GM12878 (cell line): ENCODE data around the gene VNN1.

Experiments used
- CTCF ChIP-seq, 3 experiments: IDR thresholded peaks in 2 of 3; conservative IDR thresholded peaks in 1 of 3; 2 replicates each; pipeline ENCODE4 v1.5.1; 2011; ENCODE audit warnings: low read depth in 3 of 3, low read length in 3 of 3, mild to moderate bottlenecking in 3 of 3, control low read depth in 2 of 3, moderate library complexity in 2 of 3, inconsistent platforms in 1 of 3, mixed read lengths in 1 of 3; ENCODE audit not compliant: control insufficient read depth in 2 of 3, insufficient read depth in 1 of 3; ENCODE audit errors: extremely low read depth in 1 of 3
- EZH2 ChIP-seq: IDR thresholded peaks from 2 replicates; pipeline ENCODE4 v1.6.1; 2012; ENCODE audit warnings: low read depth, mild to moderate bottlenecking, control low read depth, inconsistent platforms, low read length, borderline replicate concordance; ENCODE audit not compliant: control insufficient read depth
- NFYB ChIP-seq: IDR thresholded peaks from 2 replicates; pipeline ENCODE4 v1.6.1; 2011; ENCODE audit warnings: low read depth, mild to moderate bottlenecking, low read length, improper control_type of control experiment, moderate library complexity; ENCODE audit not compliant: insufficient read depth
- NR2C1 ChIP-seq: fragments of 450-650 bp; IDR thresholded peaks from 2 replicates; pipeline ENCODE4 v1.6.1; 2017; ENCODE audit warnings: antibody characterized with exemption, mild to moderate bottlenecking, moderate library complexity
- POLR2A ChIP-seq: IDR thresholded peaks from 2 replicates; pipeline ENCODE4 v1.6.1; 2011; ENCODE audit warnings: low read depth, mild to moderate bottlenecking, low read length
- RFX5 ChIP-seq: IDR thresholded peaks from 2 replicates; pipeline ENCODE4 v1.6.1; 2011; ENCODE audit warnings: low read depth, low read length, improper control_type of control experiment
- SMC3 ChIP-seq: IDR thresholded peaks from 2 replicates; pipeline ENCODE4 v1.6.1; 2011; ENCODE audit warnings: low read length, improper control_type of control experiment, borderline replicate concordance
- YY1 ChIP-seq: IDR thresholded peaks from 2 replicates; pipeline ENCODE4 v1.6.1; 2011; ENCODE audit warnings: low read depth, mild to moderate bottlenecking, low read length

- TF ChIP-seq EZH2 (no peak), NFYB (no peak), SMC3 (no peak), POLR2A (no peak), NR2C1 (no peak), RFX5 (no peak), YY1 (no peak), CTCF (IDR thresholded peaks at IDR 0.05 in 2 of 3, conservative IDR thresholded peaks at IDR 0.05 in 1 of 3; ENCODE audit: control insufficient read depth in 2 of 3, extremely low read depth in 1 of 3, insufficient read depth in 1 of 3, low read depth in 3 of 3, low read length in 3 of 3) (no peak)
Measured at GRCh38 chr6:132673376-132674094, 40.3 kb downstream of the VNN1 start.
